Activated T-helper 17 cell treated with anti-CD3 and anti-CD28 coated beads, Interleukin-2, amount 50 U/mL, for 72 hours (primary cell): Measurements from ENCODE around the gene ZNF575. TPM values are rescaled to one million over a fixed set of nuclear protein-coding genes. Genes with fewer than 3 reads are reported as not detected.

Source experiments
- ATAC-seq: fragments of 150-1000 bp; cut with Tn5 transposase; replicated peaks from 2 replicates; pipeline ENCODE4 v1.10.0; 2021; ENCODE audit warnings: mild to moderate bottlenecking, moderate library complexity
- H3K27ac Mint-ChIP-seq: one replicate; pipeline ENCODE4 v1.8.0; 2022; ENCODE audit warnings: mixed read lengths
- H3K27me3 Mint-ChIP-seq: one replicate; pipeline ENCODE4 v1.8.0; 2022; ENCODE audit warnings: mixed read lengths
- H3K36me3 Mint-ChIP-seq: one replicate; pipeline ENCODE4 v1.8.0; 2022; ENCODE audit warnings: low read depth, mild to moderate bottlenecking, mixed read lengths
- H3K4me1 Mint-ChIP-seq: one replicate; pipeline ENCODE4 v1.8.0; 2022; ENCODE audit warnings: mixed read lengths
- H3K4me3 Mint-ChIP-seq: one replicate; pipeline ENCODE4 v1.8.0; 2022; ENCODE audit warnings: mild to moderate bottlenecking, mixed read lengths
- H3K9me3 Mint-ChIP-seq: one replicate; pipeline ENCODE4 v1.8.0; 2022; ENCODE audit warnings: mixed read lengths
- total RNA-seq, 2 donors: library from RNA; stranded (reverse); gene quantifications; one replicate each; pipeline ENCODE4 v1.2.3, GENCODE V29; 2022

The ZNF575 gene
- total RNA-seq, 2 donors from 2014 or later, result 0.86 to 1.7 TPM

DNA sequence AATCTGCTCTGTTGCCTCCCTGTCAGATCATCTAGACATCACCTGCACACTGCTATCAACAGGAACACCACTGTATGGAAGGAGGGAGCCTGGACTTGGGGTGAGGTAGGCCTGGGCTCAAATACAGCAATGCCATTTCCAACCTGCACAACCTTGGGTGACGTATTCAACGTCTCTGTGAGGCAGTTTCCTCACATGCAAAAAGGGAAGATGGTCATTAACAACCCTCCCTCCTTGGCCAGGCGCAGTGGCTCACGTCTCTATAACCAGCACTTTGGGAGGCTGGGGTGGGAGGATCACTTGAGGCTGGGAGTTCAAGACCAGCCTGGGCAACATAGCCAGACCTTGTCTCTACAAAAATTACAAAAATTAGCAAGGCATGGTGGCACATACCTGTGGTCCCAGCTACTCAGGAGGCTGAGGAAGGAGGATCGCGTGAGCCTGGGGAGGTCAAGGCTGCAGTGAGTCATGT lies 29.3 kb downstream of the ZNF575 start:
- Mint-ChIP-seq H3K9me3 (no peaks in the 10 kb centered on the region), H3K27me3 (no peaks in the 10 kb centered on the region), H3K4me1 (peaks cover 29% of the 10 kb centered on the region), H3K27ac (peak overlapping the region; percentile 87), H3K4me3 (peak overlapping the region; percentile 63), H3K36me3 (peaks cover 59% of the 10 kb centered on the region)
- ATAC-seq, result no peak

- Mint-ChIP-seq H3K27ac (peak overlapping the region; percentile 87), H3K27me3 (no peaks in the 10 kb centered on the region), H3K4me3 (peak overlapping the region; percentile 63), H3K36me3 (peaks cover 54% of the 10 kb centered on the region), H3K9me3 (no peaks in the 10 kb centered on the region), H3K4me1 (peaks cover 29% of the 10 kb centered on the region)
- ATAC-seq, result peak; percentile 96
Measured at GRCh38 chr19:43562698-43563241, 29.8 kb downstream of the ZNF575 start.

GRCh38 chr19:43563816-43564457 lies 30.9 kb downstream of the ZNF575 start:
- Mint-ChIP-seq H3K4me1 (peaks cover 29% of the 10 kb centered on the region), H3K27me3 (no peaks in the 10 kb centered on the region), H3K4me3 (peak overlapping the region; percentile 63), H3K9me3 (no peaks in the 10 kb centered on the region), H3K36me3 (peaks cover 43% of the 10 kb centered on the region), H3K27ac (peak overlapping the region; percentile 87)
- no peak for ATAC-seq

DNA sequence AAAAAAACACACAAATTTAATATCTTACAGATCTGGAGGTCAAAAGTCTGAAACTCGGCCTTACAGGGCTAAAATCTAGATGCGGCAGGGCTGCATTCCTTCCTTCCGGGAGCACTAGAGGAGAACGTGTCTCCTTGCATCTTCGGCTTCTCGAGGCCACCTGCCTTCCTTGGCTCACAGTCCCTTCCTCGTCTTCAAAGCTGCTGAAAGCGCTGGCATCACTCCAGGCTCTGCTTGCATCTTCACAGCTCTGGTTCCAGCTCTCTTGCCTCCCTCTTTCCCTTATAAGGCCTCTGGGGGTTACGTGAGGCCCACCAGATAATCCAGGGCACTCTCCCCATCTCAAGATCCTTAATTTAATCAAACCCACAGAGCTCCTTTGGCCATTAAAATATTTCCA lies 31.8 kb downstream of the ZNF575 start:
- Mint-ChIP-seq H3K4me1 (peaks cover 29% of the 10 kb centered on the region), H3K4me3 (no peak overlapping the region), H3K27ac (no peak overlapping the region), H3K27me3 (no peaks in the 10 kb centered on the region), H3K9me3 (no peaks in the 10 kb centered on the region), H3K36me3 (peaks cover 37% of the 10 kb centered on the region)
- ATAC-seq, result no peak

DNA sequence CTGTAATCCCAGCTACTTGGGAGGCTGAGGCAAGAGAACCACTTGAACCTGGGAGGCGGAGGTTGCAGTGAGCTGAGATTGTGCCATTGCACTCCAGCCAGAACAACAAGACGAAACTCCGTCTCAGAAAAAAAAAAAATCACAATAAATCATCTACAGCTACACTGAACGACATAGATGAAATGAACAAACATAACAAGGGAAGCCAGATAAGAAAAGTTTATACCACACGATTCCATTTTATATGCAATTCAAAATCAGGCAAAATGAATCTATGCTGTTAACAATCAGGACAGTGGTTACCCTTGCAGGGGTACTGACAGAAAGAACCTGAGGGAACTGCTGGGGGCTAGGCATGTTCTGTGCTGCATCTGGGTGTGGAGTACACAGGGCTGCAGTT lies 36.7 kb downstream of the ZNF575 start:
- no peak overlapping the region for H3K4me3 Mint-ChIP-seq
- H3K4me1 Mint-ChIP-seq, result peaks cover 5% of the 10 kb centered on the region
- no peak for ATAC-seq
- no peaks in the 10 kb centered on the region for H3K9me3 Mint-ChIP-seq
- H3K36me3 Mint-ChIP-seq, result no peaks in the 10 kb centered on the region
- H3K27ac Mint-ChIP-seq, result no peak overlapping the region
- no peaks in the 10 kb centered on the region for H3K27me3 Mint-ChIP-seq

- Mint-ChIP-seq H3K36me3 (peaks cover 3% of the 10 kb centered on the region), H3K9me3 (no peaks in the 10 kb centered on the region), H3K27ac (no peak overlapping the region), H3K4me3 (no peak overlapping the region), H3K27me3 (no peaks in the 10 kb centered on the region), H3K4me1 (peaks cover 5% of the 10 kb centered on the region)
- ATAC-seq, result no peak
Measured at GRCh38 chr19:43570174-43570791, 37.3 kb downstream of the ZNF575 start.

DNA sequence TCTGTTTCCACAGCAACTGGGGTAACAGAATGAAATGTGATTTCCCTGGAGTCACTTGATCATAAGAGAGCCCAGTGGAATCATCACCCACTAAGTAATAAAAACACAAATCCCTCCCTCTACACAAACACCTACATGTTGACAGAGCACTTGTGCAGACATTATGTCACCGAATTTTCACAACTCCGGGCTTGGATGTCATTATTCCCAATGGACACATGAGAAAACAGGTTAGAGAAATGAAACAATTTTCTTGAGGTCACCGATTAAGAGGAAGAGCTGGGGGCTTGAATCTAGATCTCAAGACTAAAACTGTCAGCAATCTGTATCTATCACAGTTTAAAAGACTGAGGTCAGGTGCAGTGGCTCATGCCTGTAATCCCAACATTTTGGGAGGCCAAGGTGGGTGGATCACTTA lies 39.2 kb downstream of the ZNF575 start:
- peaks cover 5% of the 10 kb centered on the region for H3K4me1 Mint-ChIP-seq
- H3K27ac Mint-ChIP-seq, result peak overlapping the region; percentile 27
- no peak overlapping the region for H3K4me3 Mint-ChIP-seq
- no peaks in the 10 kb centered on the region for H3K27me3 Mint-ChIP-seq
- peaks cover 5% of the 10 kb centered on the region for H3K36me3 Mint-ChIP-seq
- no peaks in the 10 kb centered on the region for H3K9me3 Mint-ChIP-seq
- no peak for ATAC-seq

GRCh38 chr19:43574424-43575155 lies 41.6 kb downstream of the ZNF575 start:
- H3K27me3 Mint-ChIP-seq, result no peaks in the 10 kb centered on the region
- peaks cover 11% of the 10 kb centered on the region for H3K4me1 Mint-ChIP-seq
- peak overlapping the region; percentile 99 for H3K27ac Mint-ChIP-seq
- H3K36me3 Mint-ChIP-seq, result peaks cover 5% of the 10 kb centered on the region
- peak overlapping the region; percentile 99 for H3K4me3 Mint-ChIP-seq
- ATAC-seq, result no peak
- H3K9me3 Mint-ChIP-seq, result no peaks in the 10 kb centered on the region

GRCh38 chr19:43575156-43575950 lies 42.4 kb downstream of the ZNF575 start, which contains the start of the genes PINLYP and XRCC1:
TSS of gene PINLYP (plus strand) at chr19:43575801. CDS start at chr19:43577192, 1,391 bp downstream.
TSS of gene XRCC1 (minus strand) at chr19:43575527. CDS start at chr19:43575458, 69 bp downstream.
- peak; percentile 100 for ATAC-seq
- Mint-ChIP-seq H3K9me3 (no peaks in the 10 kb centered on the region), H3K36me3 (peaks cover 5% of the 10 kb centered on the region), H3K4me1 (peaks cover 11% of the 10 kb centered on the region), H3K27me3 (no peaks in the 10 kb centered on the region), H3K27ac (peak within 1 kb of the TSS; percentile 99), H3K4me3 (peak within 1 kb of the TSS; percentile 99)

DNA sequence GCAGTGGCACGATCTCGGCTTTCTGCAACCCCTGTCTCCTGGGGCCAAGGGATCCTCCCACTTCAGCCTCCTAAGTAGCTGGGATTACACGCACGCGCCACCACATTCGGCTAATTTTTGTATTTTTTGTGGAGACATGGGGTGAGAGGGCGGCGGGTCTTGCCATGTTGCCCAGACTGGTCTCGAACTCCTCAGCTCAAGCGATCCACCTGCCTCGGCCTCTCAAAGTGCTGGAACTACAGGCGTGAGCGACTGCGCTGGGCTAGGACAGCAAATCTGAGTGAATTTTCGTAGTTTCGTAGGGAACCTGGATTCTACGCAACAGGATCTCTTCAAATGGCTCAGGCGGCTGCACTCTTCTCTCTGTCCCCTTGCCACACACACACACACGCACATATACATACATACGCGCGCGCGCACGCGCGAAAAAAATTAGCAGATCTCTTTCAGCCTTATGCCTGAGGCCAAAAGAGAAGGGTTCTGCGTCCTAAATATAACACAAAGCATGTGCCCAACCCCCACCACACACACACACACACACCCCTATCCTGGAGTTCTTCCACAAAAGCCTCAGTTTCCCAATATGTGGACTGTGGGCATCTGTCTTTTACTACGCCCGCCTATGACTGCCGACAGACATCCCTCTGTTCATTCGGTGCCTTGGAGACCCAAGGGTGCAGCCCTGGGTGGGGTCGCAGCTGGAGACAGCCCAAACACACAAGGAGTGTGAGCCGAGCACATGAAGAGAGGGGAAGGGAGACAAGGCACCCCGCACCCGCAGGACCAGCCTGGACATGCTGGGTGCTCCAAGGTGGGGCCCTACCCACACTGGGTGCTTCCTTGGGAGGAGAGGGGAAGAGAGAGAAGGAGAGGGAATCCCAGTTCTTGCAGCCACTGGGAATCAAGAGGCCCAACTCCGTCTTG lies 43.2 kb downstream of the ZNF575 start:
- H3K27ac Mint-ChIP-seq, result peak overlapping the region; percentile 99
- peak; percentile 1 for ATAC-seq
- H3K9me3 Mint-ChIP-seq, result no peaks in the 10 kb centered on the region
- peaks cover 5% of the 10 kb centered on the region for H3K36me3 Mint-ChIP-seq
- H3K27me3 Mint-ChIP-seq, result no peaks in the 10 kb centered on the region
- peaks cover 6% of the 10 kb centered on the region for H3K4me1 Mint-ChIP-seq
- H3K4me3 Mint-ChIP-seq, result peak overlapping the region; percentile 99

GRCh38 chr19:43578787-43579186 lies 45.8 kb downstream of the ZNF575 start:
- H3K36me3 Mint-ChIP-seq, result peaks cover 5% of the 10 kb centered on the region
- ATAC-seq, result no peak
- H3K27me3 Mint-ChIP-seq, result no peaks in the 10 kb centered on the region
- no peaks in the 10 kb centered on the region for H3K9me3 Mint-ChIP-seq
- no peak overlapping the region for H3K27ac Mint-ChIP-seq
- H3K4me1 Mint-ChIP-seq, result peaks cover 5% of the 10 kb centered on the region
- peak overlapping the region; percentile 74 for H3K4me3 Mint-ChIP-seq

- peaks cover 5% of the 10 kb centered on the region for H3K4me1 Mint-ChIP-seq
- H3K9me3 Mint-ChIP-seq, result no peaks in the 10 kb centered on the region
- H3K4me3 Mint-ChIP-seq, result peak overlapping the region; percentile 27
- no peak for ATAC-seq
- no peaks in the 10 kb centered on the region for H3K27me3 Mint-ChIP-seq
- peaks cover 9% of the 10 kb centered on the region for H3K36me3 Mint-ChIP-seq
- H3K27ac Mint-ChIP-seq, result no peak overlapping the region
Measured at GRCh38 chr19:43581467-43581866, 48.5 kb downstream of the ZNF575 start.

- H3K4me3 Mint-ChIP-seq, result no peak overlapping the region
- peaks cover 5% of the 10 kb centered on the region for H3K4me1 Mint-ChIP-seq
- no peak for ATAC-seq
- peaks cover 10% of the 10 kb centered on the region for H3K36me3 Mint-ChIP-seq
- no peaks in the 10 kb centered on the region for H3K27me3 Mint-ChIP-seq
- no peaks in the 10 kb centered on the region for H3K9me3 Mint-ChIP-seq
- no peak overlapping the region for H3K27ac Mint-ChIP-seq
Measured at GRCh38 chr19:43582495-43582894, 49.5 kb downstream of the ZNF575 start.
